Panc1 (cell line): ENCODE measurements around the gene OTC.

Experiments
- POLR2AphosphoS5 ChIP-seq: IDR thresholded peaks from 2 replicates; pipeline ENCODE4 v1.6.1; 2012; ENCODE audit warnings: mild to moderate bottlenecking, low read depth, low read length, moderate library complexity
- TF ChIP-seq, protein P1 (sequence below): fragments of 450-650 bp; IDR thresholded peaks from 2 replicates; pipeline ENCODE4 v1.5.1; 2017; ENCODE audit warnings: mild to moderate bottlenecking

DNA sequence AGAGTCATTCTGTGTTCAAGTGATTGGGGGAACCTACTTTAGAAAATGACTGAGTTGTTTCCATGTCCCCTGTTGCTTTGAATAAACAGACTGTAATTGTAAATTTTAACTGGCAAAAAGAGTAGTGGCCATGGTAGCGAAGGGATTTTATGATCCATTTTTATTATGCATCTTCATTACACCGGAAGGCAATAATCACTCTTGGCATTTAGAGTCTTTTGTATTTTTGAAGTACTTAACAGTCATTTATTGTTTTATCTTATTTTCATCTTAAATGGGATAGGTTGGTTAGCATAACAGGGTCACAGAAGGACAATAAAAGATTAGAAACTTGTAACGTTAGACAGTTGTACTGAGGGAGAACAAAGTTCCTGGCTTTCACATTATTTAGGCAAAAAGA lies 11.0 kb upstream of the OTC start:
- no peak for TF ChIP-seq POLR2AphosphoS5
- TF ChIP-seq, protein P1, sequence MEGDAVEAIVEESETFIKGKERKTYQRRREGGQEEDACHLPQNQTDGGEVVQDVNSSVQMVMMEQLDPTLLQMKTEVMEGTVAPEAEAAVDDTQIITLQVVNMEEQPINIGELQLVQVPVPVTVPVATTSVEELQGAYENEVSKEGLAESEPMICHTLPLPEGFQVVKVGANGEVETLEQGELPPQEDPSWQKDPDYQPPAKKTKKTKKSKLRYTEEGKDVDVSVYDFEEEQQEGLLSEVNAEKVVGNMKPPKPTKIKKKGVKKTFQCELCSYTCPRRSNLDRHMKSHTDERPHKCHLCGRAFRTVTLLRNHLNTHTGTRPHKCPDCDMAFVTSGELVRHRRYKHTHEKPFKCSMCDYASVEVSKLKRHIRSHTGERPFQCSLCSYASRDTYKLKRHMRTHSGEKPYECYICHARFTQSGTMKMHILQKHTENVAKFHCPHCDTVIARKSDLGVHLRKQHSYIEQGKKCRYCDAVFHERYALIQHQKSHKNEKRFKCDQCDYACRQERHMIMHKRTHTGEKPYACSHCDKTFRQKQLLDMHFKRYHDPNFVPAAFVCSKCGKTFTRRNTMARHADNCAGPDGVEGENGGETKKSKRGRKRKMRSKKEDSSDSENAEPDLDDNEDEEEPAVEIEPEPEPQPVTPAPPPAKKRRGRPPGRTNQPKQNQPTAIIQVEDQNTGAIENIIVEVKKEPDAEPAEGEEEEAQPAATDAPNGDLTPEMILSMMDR: no peak
